Hepatocyte (in vitro differentiated cells): Measurements from ENCODE around the gene PAM.

Experiments used
- EZH2 ChIP-seq: fragments of 200-600 bp; sonication (generic); IDR thresholded peaks from 2 replicates; pipeline ENCODE4 v1.6.1; 2016; ENCODE audit warnings: antibody characterized with exemption, mild to moderate bottlenecking, borderline replicate concordance
- EZH2phosphoT487 ChIP-seq: fragments of 200-600 bp; sonication (generic); IDR thresholded peaks from one replicate; pipeline ENCODE4 v1.6.1; 2018; ENCODE audit warnings: antibody characterized with exemption, mild to moderate bottlenecking, low read depth, moderate library complexity; ENCODE audit not compliant: unreplicated experiment, severe bottlenecking
- TF ChIP-seq, protein P1 (sequence below): fragments of 200-600 bp; sonication (generic); IDR thresholded peaks from 2 replicates; pipeline ENCODE4 v1.5.1; 2016; ENCODE audit warnings: antibody characterized with exemption, mild to moderate bottlenecking; ENCODE audit not compliant: poor library complexity

DNA sequence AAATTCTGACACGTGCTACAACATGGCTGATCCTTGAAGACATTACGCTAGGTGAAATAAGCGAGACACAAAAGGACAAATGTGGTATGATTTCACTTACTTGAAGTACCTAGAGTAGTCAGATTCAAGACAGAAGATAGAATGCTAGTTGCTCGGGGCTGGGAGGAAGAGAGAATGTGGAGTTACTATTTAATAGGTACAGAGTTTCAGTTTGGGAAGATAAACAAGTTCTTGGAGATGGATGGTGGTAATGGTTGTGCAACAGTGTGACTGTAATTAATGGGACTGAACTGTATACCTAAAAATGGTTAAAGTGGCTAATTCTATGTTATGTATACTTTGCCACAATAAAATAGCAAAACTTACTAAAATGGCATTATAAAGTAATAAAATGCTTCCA is 34.4 kb downstream of the PAM start:
- TF ChIP-seq, protein P1, sequence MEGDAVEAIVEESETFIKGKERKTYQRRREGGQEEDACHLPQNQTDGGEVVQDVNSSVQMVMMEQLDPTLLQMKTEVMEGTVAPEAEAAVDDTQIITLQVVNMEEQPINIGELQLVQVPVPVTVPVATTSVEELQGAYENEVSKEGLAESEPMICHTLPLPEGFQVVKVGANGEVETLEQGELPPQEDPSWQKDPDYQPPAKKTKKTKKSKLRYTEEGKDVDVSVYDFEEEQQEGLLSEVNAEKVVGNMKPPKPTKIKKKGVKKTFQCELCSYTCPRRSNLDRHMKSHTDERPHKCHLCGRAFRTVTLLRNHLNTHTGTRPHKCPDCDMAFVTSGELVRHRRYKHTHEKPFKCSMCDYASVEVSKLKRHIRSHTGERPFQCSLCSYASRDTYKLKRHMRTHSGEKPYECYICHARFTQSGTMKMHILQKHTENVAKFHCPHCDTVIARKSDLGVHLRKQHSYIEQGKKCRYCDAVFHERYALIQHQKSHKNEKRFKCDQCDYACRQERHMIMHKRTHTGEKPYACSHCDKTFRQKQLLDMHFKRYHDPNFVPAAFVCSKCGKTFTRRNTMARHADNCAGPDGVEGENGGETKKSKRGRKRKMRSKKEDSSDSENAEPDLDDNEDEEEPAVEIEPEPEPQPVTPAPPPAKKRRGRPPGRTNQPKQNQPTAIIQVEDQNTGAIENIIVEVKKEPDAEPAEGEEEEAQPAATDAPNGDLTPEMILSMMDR, result no peak
- TF ChIP-seq EZH2, result no peak
- no peak for TF ChIP-seq EZH2phosphoT487
